Measurements from ENCODE around the gene WASHC2A.
"Not testable (repeated sequence)": the region's sequence is repeated elsewhere in the genome, so short reads cannot be mapped to it uniquely, and the experiment has no call there.

Gene WASHC2A

GRCh38 chr10:50033481-50033880 lies 34.3 kb upstream of the WASHC2A start:
- H2BK5ac ChIP-seq (ENCODE audit: low read depth, low read length, poor library complexity) = no peak overlapping the region
- no CpG with 5 or more reads among the region's 3 CpGs for WGBS (ENCODE audit: extremely low coverage, insufficient coverage, insufficient read length)

GRCh38 chr10:50035337-50035736 lies 32.4 kb upstream of the WASHC2A start:
- H3K4ac ChIP-seq (ENCODE audit: low read depth, low read length); H2AFZ ChIP-seq (ENCODE audit: insufficient read depth, low read length, poor library complexity); H3K27me3 ChIP-seq (ENCODE audit: insufficient read depth, low read length); H3K23ac ChIP-seq (ENCODE audit: low read length); H4K12ac ChIP-seq (ENCODE audit: low read depth, low read length); H2BK5ac ChIP-seq (ENCODE audit: low read depth, low read length, poor library complexity); H3K9me3 ChIP-seq (ENCODE audit: insufficient read depth, low read depth, low read length); H2BK120ac ChIP-seq (ENCODE audit: insufficient read depth, low read length, poor library complexity); H3K27ac ChIP-seq (ENCODE audit: low read depth, low read length); H3K18ac ChIP-seq (ENCODE audit: low read length); H3K79me1 ChIP-seq (ENCODE audit: low read length); H3K4me3 ChIP-seq (ENCODE audit: low read depth, low read length); H4K8ac ChIP-seq (ENCODE audit: low read depth, low read length); H3K4me2 ChIP-seq (ENCODE audit: low read length); H3K14ac ChIP-seq (ENCODE audit: low read length); H2AK5ac ChIP-seq (ENCODE audit: low read length); H3K36me3 ChIP-seq (ENCODE audit: control insufficient read depth in 1 of 2, insufficient read depth in 2 of 2, low read length in 2 of 2); H3K79me2 ChIP-seq (ENCODE audit: control insufficient read depth, insufficient read depth, low read length, poor library complexity); H3K9ac ChIP-seq (ENCODE audit: low read length); DNase-seq; H2BK12ac ChIP-seq (ENCODE audit: low read length); H3K4me1 ChIP-seq (ENCODE audit: control insufficient read depth in 1 of 2, insufficient read depth in 2 of 2, low read length in 2 of 2); H4K91ac ChIP-seq (ENCODE audit: low read depth, low read length): not testable (repeated sequence)
- no CpG with 5 or more reads among the region's 4 CpGs for WGBS (ENCODE audit: extremely low coverage, insufficient coverage, insufficient read length)

More at GRCh38 chr10:50033481-50033880, 34.3 kb upstream of the WASHC2A start:
- H3K4me2 ChIP-seq (ENCODE audit: low read length) = no peak overlapping the region
- no peak overlapping the region for H3K18ac ChIP-seq (ENCODE audit: low read length)
- no peak overlapping the region for H4K8ac ChIP-seq (ENCODE audit: low read depth, low read length)
- no peaks in the 10 kb centered on the region for H3K79me1 ChIP-seq (ENCODE audit: low read length)
- H2AFZ ChIP-seq (ENCODE audit: insufficient read depth, low read length, poor library complexity) = no peak overlapping the region
- no peak overlapping the region for H3K4ac ChIP-seq (ENCODE audit: low read depth, low read length)
- H3K27ac ChIP-seq (ENCODE audit: low read depth, low read length) = no peak overlapping the region
- H3K23ac ChIP-seq (ENCODE audit: low read length) = no peak overlapping the region
- H3K9me3 ChIP-seq (ENCODE audit: insufficient read depth, low read depth, low read length) = no peaks in the 10 kb centered on the region
- H3K79me2 ChIP-seq (ENCODE audit: control insufficient read depth, insufficient read depth, low read length, poor library complexity) = no peaks in the 10 kb centered on the region
- no peak overlapping the region for H4K12ac ChIP-seq (ENCODE audit: low read depth, low read length)
- H3K9ac ChIP-seq (ENCODE audit: low read length) = no peak overlapping the region
- no peak overlapping the region for H4K91ac ChIP-seq (ENCODE audit: low read depth, low read length)
- no peaks in the 10 kb centered on the region for H3K4me1 ChIP-seq (ENCODE audit: control insufficient read depth in 1 of 2, insufficient read depth in 2 of 2, low read length in 2 of 2)
- H3K27me3 ChIP-seq (ENCODE audit: insufficient read depth, low read length) = no peaks in the 10 kb centered on the region
- no peak overlapping the region for H3K14ac ChIP-seq (ENCODE audit: low read length)
- no peak overlapping the region for H2BK120ac ChIP-seq (ENCODE audit: insufficient read depth, low read length, poor library complexity)
- H2BK12ac ChIP-seq (ENCODE audit: low read length) = no peak overlapping the region
- no peak overlapping the region for H3K4me3 ChIP-seq (ENCODE audit: low read depth, low read length)
- no peak for DNase-seq
- no peak overlapping the region for H2AK5ac ChIP-seq (ENCODE audit: low read length)
- H3K36me3 ChIP-seq (ENCODE audit: control insufficient read depth in 1 of 2, insufficient read depth in 2 of 2, low read length in 2 of 2) = no peaks in the 10 kb centered on the region

DNA sequence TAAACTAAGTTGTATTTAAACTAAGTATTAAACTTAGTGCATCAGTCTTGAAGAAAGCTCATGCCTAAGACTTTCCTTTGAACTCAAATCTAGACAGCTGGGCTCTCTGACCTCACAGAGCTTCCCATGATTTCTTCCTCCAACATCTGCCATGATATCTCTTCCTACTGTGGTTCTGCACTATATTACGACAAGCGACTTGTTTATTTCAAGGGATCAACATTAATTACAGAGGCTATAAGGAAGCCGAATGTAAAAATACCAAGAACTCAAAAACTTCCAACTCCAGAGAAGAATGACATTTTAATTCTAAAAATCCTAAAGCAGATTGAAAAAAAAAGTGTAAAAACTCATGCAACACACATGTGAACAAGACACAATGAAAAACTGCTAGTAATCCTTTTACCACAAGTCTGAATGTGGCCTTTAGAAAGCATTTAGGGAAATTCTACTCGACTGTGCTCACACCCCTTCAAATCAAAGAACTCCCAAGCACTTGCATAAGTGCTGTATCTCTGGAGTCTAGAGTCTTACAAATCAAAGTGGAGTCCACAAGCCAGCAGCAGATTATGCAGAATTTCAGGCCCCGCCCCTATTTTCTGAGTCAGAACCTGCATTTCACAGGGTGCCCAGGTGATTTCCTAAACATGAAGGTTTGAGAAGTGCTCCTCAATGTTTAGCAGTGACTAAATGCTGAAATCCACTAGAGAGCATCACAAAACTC lies 22.7 kb upstream of the WASHC2A start:
- no CpG with 5 or more reads among the region's 5 CpGs for WGBS (ENCODE audit: extremely low coverage, insufficient coverage, insufficient read length)
- no peak overlapping the region for H3K4me3 ChIP-seq (ENCODE audit: low read depth, low read length)
- no peak overlapping the region for H3K9ac ChIP-seq (ENCODE audit: low read length)
- no peaks in the 10 kb centered on the region for H3K4me1 ChIP-seq (ENCODE audit: control insufficient read depth in 1 of 2, insufficient read depth in 2 of 2, low read length in 2 of 2)
- H3K27ac ChIP-seq (ENCODE audit: low read depth, low read length) = no peak overlapping the region
- no peaks in the 10 kb centered on the region for H3K79me2 ChIP-seq (ENCODE audit: control insufficient read depth, insufficient read depth, low read length, poor library complexity)
- H2BK5ac ChIP-seq (ENCODE audit: low read depth, low read length, poor library complexity) = no peak overlapping the region
- no peak overlapping the region for H3K4ac ChIP-seq (ENCODE audit: low read depth, low read length)
- H3K14ac ChIP-seq (ENCODE audit: low read length) = no peak overlapping the region
- H3K4me2 ChIP-seq (ENCODE audit: low read length) = no peak overlapping the region
- no peak overlapping the region for H3K23ac ChIP-seq (ENCODE audit: low read length)
- H2AK5ac ChIP-seq (ENCODE audit: low read length) = no peak overlapping the region
- H4K12ac ChIP-seq (ENCODE audit: low read depth, low read length) = no peak overlapping the region
- H3K36me3 ChIP-seq (ENCODE audit: control insufficient read depth in 1 of 2, insufficient read depth in 2 of 2, low read length in 2 of 2) = no peaks in the 10 kb centered on the region
- H2AFZ ChIP-seq (ENCODE audit: insufficient read depth, low read length, poor library complexity) = no peak overlapping the region
- H4K91ac ChIP-seq (ENCODE audit: low read depth, low read length) = no peak overlapping the region
- H2BK12ac ChIP-seq (ENCODE audit: low read length) = no peak overlapping the region
- no peak overlapping the region for H2BK120ac ChIP-seq (ENCODE audit: insufficient read depth, low read length, poor library complexity)
- no peaks in the 10 kb centered on the region for H3K9me3 ChIP-seq (ENCODE audit: insufficient read depth, low read depth, low read length)
- peak; percentile 53 to 54 for DNase-seq
- H3K18ac ChIP-seq (ENCODE audit: low read length) = no peak overlapping the region
- H3K79me1 ChIP-seq (ENCODE audit: low read length) = no peaks in the 10 kb centered on the region
- H3K27me3 ChIP-seq (ENCODE audit: insufficient read depth, low read length) = no peaks in the 10 kb centered on the region
- no peak overlapping the region for H4K8ac ChIP-seq (ENCODE audit: low read depth, low read length)

GRCh38 chr10:50046457-50046856 lies 21.3 kb upstream of the WASHC2A start:
- not testable (repeated sequence) for H2BK12ac ChIP-seq (ENCODE audit: low read length); H3K18ac ChIP-seq (ENCODE audit: low read length); H3K79me1 ChIP-seq (ENCODE audit: low read length); H4K12ac ChIP-seq (ENCODE audit: low read depth, low read length); H3K4me1 ChIP-seq (ENCODE audit: control insufficient read depth in 1 of 2, insufficient read depth in 2 of 2, low read length in 2 of 2); H3K9ac ChIP-seq (ENCODE audit: low read length); H2AFZ ChIP-seq (ENCODE audit: insufficient read depth, low read length, poor library complexity); H3K27me3 ChIP-seq (ENCODE audit: insufficient read depth, low read length); H3K4me3 ChIP-seq (ENCODE audit: low read depth, low read length); H3K79me2 ChIP-seq (ENCODE audit: control insufficient read depth, insufficient read depth, low read length, poor library complexity); H2BK5ac ChIP-seq (ENCODE audit: low read depth, low read length, poor library complexity); H3K4ac ChIP-seq (ENCODE audit: low read depth, low read length); H2AK5ac ChIP-seq (ENCODE audit: low read length); H3K23ac ChIP-seq (ENCODE audit: low read length); H3K36me3 ChIP-seq (ENCODE audit: control insufficient read depth in 1 of 2, insufficient read depth in 2 of 2, low read length in 2 of 2); H4K91ac ChIP-seq (ENCODE audit: low read depth, low read length); H3K27ac ChIP-seq (ENCODE audit: low read depth, low read length); H3K9me3 ChIP-seq (ENCODE audit: insufficient read depth, low read depth, low read length); H4K8ac ChIP-seq (ENCODE audit: low read depth, low read length); H3K4me2 ChIP-seq (ENCODE audit: low read length); H2BK120ac ChIP-seq (ENCODE audit: insufficient read depth, low read length, poor library complexity); H3K14ac ChIP-seq (ENCODE audit: low read length)
- DNase-seq = peak in 1 of 2 donors; percentile 29
- no CpG with 5 or more reads among the region's 9 CpGs for WGBS (ENCODE audit: extremely low coverage, insufficient coverage, insufficient read length)

Data from trophoblast cell (in vitro differentiated cells and primary cell).